ENCODE data around the gene C10orf143. TPM values are rescaled to one million over a fixed set of nuclear protein-coding genes. Genes with fewer than 3 reads are reported as not detected.

The C10orf143 gene
- total and polyA plus RNA-seq, 2 of the 8 experiments (the other 6 are each of a cell fraction or from before 2014, with no cell fraction given) = 1.6 to 2.0 TPM

DNA sequence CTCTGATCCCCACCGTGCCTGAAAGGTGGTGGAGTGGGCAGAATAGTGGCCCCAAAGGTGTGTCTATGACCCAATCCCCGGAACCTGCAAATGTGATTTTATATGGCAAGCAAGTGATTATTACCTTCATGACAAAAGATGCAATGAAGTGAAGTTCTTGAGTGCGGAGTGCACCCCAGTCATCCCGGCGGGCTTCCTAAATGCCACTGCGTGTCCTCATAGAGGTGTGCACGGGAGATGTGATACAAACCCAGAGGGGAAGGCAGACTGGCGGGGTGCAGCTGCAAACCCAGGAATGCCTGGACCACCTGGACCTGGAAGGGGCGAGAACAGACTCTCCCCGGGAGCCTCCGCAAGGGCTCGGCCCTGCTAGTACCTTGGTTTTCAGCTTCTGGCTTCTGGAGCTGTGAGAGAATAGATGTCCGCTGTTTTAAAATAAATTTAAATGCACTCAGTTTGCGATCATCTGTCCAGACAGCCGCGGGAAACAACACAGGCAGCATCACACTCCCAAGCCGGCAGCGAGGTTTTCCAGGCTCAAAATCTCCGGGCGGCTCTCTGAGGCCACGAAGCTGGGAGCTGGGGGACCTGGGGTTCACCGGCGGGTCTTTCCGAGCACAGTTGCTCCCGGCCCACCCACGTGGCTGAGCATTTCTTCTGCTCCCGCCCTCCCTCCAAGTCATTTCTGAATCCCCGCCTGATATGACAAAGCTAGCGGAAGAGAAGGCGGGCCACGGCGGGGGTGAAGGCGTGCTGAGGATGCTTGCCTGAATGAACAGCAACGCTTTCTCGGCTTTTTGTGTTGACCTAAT lies 96.2 kb downstream of the C10orf143 start (continued):
- TF ChIP-seq SIX5 (IDR thresholded peaks at IDR 0.05; ENCODE audit: low read depth, low read length) (no peak), SP1 (IDR thresholded peaks at IDR 0.05; ENCODE audit: low read depth, low read length) (no peak), ASH2L (IDR thresholded peaks at IDR 0.05; ENCODE audit: low read length) (no peak)
- TF ChIP-seq, protein P1, sequence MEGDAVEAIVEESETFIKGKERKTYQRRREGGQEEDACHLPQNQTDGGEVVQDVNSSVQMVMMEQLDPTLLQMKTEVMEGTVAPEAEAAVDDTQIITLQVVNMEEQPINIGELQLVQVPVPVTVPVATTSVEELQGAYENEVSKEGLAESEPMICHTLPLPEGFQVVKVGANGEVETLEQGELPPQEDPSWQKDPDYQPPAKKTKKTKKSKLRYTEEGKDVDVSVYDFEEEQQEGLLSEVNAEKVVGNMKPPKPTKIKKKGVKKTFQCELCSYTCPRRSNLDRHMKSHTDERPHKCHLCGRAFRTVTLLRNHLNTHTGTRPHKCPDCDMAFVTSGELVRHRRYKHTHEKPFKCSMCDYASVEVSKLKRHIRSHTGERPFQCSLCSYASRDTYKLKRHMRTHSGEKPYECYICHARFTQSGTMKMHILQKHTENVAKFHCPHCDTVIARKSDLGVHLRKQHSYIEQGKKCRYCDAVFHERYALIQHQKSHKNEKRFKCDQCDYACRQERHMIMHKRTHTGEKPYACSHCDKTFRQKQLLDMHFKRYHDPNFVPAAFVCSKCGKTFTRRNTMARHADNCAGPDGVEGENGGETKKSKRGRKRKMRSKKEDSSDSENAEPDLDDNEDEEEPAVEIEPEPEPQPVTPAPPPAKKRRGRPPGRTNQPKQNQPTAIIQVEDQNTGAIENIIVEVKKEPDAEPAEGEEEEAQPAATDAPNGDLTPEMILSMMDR (IDR thresholded peaks at IDR 0.05; ENCODE audit: control extremely low read depth in 1 of 3, insufficient read depth in 1 of 3, low read depth in 1 of 3, low read length in 3 of 3) = no peak

Other genes with a start within 250 kb of the C10orf143 start
- 0.26 and 0.38 TPM in 2 replicates for gene EBF3, start 146.6 kb downstream of the C10orf143 start, total RNA-seq (2021; fragmentation: NEBNext Ultra II Directional; extraction: Animal tissue kit (Norgen Biotek cat#: 25700))
- gene EBF3, start 146.6 kb downstream of the C10orf143 start, polyA plus RNA-seq (2011; rRNA removed) = 0.08 and 0.20 TPM in 2 replicates
- 155 and 157 TPM in 2 replicates for gene GLRX3, start 25.6 kb upstream of the C10orf143 start, total RNA-seq (2021; fragmentation: NEBNext Ultra II Directional; extraction: Animal tissue kit (Norgen Biotek cat#: 25700))
- 55.3 and 59.9 TPM in 2 replicates for gene GLRX3, start 25.6 kb upstream of the C10orf143 start, polyA plus RNA-seq (2011; rRNA removed)

Data from H1 (cell line).